Posterior cingulate gyrus (tissue), 11 donors: ENCODE measurements around the gene PWWP2B.

ENCODE experiments used
- DNase-seq, 10 donors: peaks; one replicate each; pipeline versions ENCODE4 v3.0.0 to v3.0.0-alpha.2; 2020 to 2021; ENCODE audit warnings: mixed read lengths in 3 of 10
- intact Hi-C: fragments of 100-400 bp; cut with DNase I; formaldehyde crosslinking; loops from one replicate; pipeline ENCODE4 v1.15.1; 2023

PWWP2B gene

GRCh38 chr10:132460691-132461090, 63.7 kb downstream of the PWWP2B start:
- DNase-seq = peak in 3 of 10 donors; percentile 47 to 63 (median 56)
- intact Hi-C loops = no loop called here

- DNase-seq = peak in 1 of 10 donors; percentile 74
- intact Hi-C loops = no loop called here
Measured at GRCh38 chr10:132461103-132461682, 64.2 kb downstream of the PWWP2B start.

- intact Hi-C loops = no loop called here
- peak in 3 of 10 donors; percentile 62 to 70 (median 69) for DNase-seq
Measured at GRCh38 chr10:132461683-132462231, 64.8 kb downstream of the PWWP2B start.

GRCh38 chr10:132462463-132463332, 65.7 kb downstream of the PWWP2B start:
- peak in 3 of 10 donors; percentile 55 to 79 (median 75) for DNase-seq
- intact Hi-C loops = no loop called here

GRCh38 chr10:132463333-132464255, 66.6 kb downstream of the PWWP2B start:
- intact Hi-C loops = no loop called here
- peak in 3 of 10 donors; percentile 57 to 85 (median 85) for DNase-seq

GRCh38 chr10:132464256-132465192, 67.5 kb downstream of the PWWP2B start:
- intact Hi-C loops = no loop called here
- DNase-seq = peak; percentile 57 to 96 (median 77)

GRCh38 chr10:132465193-132465888, 68.3 kb downstream of the PWWP2B start:
- intact Hi-C loops = no loop called here
- DNase-seq = peak in 3 of 10 donors; percentile 66 to 76 (median 67)

GRCh38 chr10:132465889-132466519, 69.0 kb downstream of the PWWP2B start:
- intact Hi-C loops = no loop called here
- DNase-seq = peak in 3 of 10 donors; percentile 31 to 82 (median 48)

- DNase-seq = peak in 3 of 10 donors; percentile 39 to 81 (median 78)
- intact Hi-C loops = no loop called here
Measured at GRCh38 chr10:132466520-132467463, 69.8 kb downstream of the PWWP2B start.
